Activated T-cell treated with anti-CD3 and anti-CD28 coated beads, Interleukin-2, amount 50 U/mL, for 24 hours (primary cell): Measurements from ENCODE around the gene IL17C.

Experiments
- DNase-seq: peaks from one replicate; pipeline ENCODE4 v3.0.0-alpha.2; 2020
- H3K27ac Mint-ChIP-seq: 2 replicates; pipeline ENCODE4 v1.8.0; 2020; ENCODE audit warnings: mild to moderate bottlenecking, mixed read lengths
- H3K27me3 Mint-ChIP-seq: 2 replicates; pipeline ENCODE4 v1.8.0; 2020; ENCODE audit warnings: mixed read lengths
- H3K36me3 Mint-ChIP-seq: 2 replicates; pipeline ENCODE4 v1.8.0; 2020; ENCODE audit warnings: low read depth, mixed read lengths
- H3K4me1 Mint-ChIP-seq: 2 replicates; pipeline ENCODE4 v1.8.0; 2020; ENCODE audit warnings: low read depth, mixed read lengths
- H3K4me3 Mint-ChIP-seq: 2 replicates; pipeline ENCODE4 v1.8.0; 2020; ENCODE audit warnings: mild to moderate bottlenecking, moderate library complexity, mixed read lengths
- H3K9me3 Mint-ChIP-seq: 2 replicates; pipeline ENCODE4 v1.8.0; 2020; ENCODE audit warnings: mixed read lengths

The IL17C gene

GRCh38 chr16:88652762-88653063 is 14.3 kb downstream of the IL17C start:
- no peak for DNase-seq
- Mint-ChIP-seq H3K27ac (no peak overlapping the region), H3K9me3 (no peaks in the 10 kb centered on the region), H3K27me3 (no peaks in the 10 kb centered on the region), H3K4me3 (no peak overlapping the region), H3K4me1 (peaks cover 20% of the 10 kb centered on the region), H3K36me3 (peaks cover 46% of the 10 kb centered on the region)

DNA sequence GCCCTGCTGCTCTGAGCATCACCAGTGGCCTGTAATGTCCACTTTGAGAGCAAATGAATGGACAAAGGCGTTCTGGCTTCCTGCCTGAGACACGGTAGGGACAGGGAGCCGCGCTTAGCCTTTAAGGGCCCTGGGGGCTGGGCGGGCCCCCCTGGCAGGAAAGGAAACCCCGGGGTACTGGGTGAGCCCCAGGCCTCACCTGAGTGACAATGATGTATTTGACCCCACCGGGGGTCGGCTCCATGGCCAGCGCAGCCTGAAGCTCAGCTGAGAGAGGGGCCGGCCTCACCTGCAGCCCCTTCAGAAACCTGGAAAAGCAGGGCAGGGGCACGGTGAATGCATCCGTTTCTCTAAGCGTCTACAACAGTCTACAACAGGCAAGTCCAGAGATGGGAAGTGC is 14.7 kb downstream of the IL17C start:
- peaks cover 20% of the 10 kb centered on the region for H3K4me1 Mint-ChIP-seq
- no peaks in the 10 kb centered on the region for H3K27me3 Mint-ChIP-seq
- DNase-seq: no peak
- no peaks in the 10 kb centered on the region for H3K9me3 Mint-ChIP-seq
- no peak overlapping the region for H3K4me3 Mint-ChIP-seq
- H3K36me3 Mint-ChIP-seq: peaks cover 50% of the 10 kb centered on the region
- peak overlapping the region; percentile 50 for H3K27ac Mint-ChIP-seq

DNA sequence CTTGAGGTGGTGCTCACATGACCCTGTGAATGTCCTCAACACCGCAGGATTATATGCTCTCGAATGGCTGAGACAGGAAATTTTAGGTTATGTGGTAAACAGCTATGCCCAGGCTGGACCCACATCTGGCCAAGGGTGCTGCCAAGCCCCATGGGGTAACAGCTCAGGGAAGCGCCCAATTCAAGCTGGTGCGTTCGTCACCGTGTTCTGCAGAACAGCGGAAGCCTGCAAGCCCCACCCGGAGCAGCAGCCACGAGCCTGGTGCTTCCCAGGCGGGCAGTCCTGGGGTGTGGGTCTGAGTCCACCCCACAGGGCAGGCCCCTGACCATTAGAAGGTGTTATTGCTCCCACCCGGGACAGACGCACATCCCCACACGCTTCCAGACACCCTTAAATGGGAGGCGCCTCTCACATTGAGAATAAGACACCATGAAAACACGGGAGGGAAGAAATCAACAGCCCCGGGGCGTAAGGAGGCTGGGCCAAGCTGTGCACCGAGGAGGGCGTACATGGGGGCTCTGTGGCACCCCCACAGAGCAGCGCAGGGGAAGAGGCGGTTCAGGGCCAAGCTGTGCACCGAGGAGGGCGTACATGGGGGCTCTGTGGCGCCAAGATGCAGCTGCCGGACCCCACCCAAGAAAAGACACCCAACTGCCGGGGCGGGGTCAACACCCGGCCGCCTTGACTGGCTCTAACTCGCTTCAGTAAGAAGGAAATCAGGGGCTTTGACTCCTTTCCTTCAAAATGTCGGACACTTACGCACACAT is 15.4 kb downstream of the IL17C start:
- no peaks in the 10 kb centered on the region for H3K9me3 Mint-ChIP-seq
- H3K27me3 Mint-ChIP-seq: no peaks in the 10 kb centered on the region
- DNase-seq: no peak
- H3K4me3 Mint-ChIP-seq: no peak overlapping the region
- H3K4me1 Mint-ChIP-seq: peaks cover 20% of the 10 kb centered on the region
- peaks cover 52% of the 10 kb centered on the region for H3K36me3 Mint-ChIP-seq
- peak overlapping the region; percentile 50 for H3K27ac Mint-ChIP-seq

- H3K9me3 Mint-ChIP-seq: no peaks in the 10 kb centered on the region
- H3K27me3 Mint-ChIP-seq: no peaks in the 10 kb centered on the region
- DNase-seq: no peak
- peak overlapping the region; percentile 13 for H3K27ac Mint-ChIP-seq
- peaks cover 15% of the 10 kb centered on the region for H3K4me1 Mint-ChIP-seq
- H3K4me3 Mint-ChIP-seq: no peak overlapping the region
- peaks cover 48% of the 10 kb centered on the region for H3K36me3 Mint-ChIP-seq
These were observed 16.1 kb downstream of the IL17C start for GRCh38 chr16:88654363-88655052.

DNA sequence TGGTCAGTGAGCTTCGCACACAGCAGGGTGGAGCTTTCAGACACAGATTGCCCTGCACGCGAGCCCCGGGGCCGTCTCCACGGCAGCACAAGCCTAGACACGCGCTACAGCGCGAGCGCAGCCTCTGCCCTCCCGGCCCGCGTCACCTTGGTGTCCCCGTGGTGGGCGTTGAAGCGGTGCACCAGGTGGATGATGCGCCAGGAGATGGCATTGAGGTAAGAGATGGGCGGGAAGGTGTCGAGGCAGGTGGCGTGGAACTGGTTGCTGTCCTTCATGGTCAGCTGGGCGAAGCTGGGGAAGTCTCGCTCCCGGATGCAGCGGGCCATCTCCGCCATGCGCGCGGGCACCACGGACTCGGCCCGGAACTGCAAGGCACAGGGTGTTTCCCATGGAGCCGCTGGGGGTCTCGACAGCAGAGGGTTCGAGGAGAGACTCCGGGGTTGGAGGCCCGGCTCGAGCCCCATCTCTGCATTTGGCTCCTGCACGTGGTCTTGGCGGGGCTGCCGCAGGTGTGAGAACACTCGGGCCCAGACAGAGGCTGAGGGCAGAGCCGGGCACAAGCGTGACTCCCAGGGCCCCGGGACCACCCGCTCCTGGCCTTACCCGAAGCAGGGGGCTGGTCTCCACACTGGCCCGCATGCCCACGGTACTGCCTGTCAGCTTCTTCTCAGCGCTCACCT is 16.8 kb downstream of the IL17C start:
- Mint-ChIP-seq H3K9me3 (no peaks in the 10 kb centered on the region), H3K27ac (peak overlapping the region; percentile 13), H3K4me3 (no peak overlapping the region), H3K27me3 (no peaks in the 10 kb centered on the region), H3K36me3 (peaks cover 46% of the 10 kb centered on the region), H3K4me1 (peaks cover 13% of the 10 kb centered on the region)
- no peak for DNase-seq

DNA sequence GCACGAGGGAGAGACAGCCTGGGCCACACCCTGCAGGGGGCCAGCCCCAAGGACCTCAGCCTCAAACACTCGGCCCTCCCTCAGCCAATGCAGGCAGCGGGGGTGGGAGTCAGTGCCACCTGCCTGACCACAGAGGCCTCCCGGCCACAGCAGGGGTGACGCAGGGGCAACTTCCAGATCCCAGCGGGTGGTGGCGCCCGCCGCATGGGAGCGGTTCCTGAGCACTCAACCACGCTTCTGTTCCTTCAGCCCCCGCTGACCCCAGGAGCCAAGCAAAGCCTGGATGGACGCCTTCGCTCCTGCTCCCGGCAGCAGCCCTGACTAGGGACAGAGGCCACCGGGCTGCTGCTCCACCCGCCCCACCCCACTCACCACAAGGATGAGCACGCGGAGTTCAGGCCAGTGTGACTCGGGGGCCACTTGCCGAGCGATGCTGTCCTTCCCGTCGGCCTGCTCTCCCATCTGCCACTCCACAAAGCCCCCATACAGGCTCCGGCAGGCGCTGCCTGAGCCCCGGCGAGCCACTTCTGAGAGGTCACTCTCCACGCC is 17.4 kb downstream of the IL17C start:
- Mint-ChIP-seq H3K4me3 (no peak overlapping the region), H3K36me3 (peaks cover 45% of the 10 kb centered on the region), H3K4me1 (peaks cover 13% of the 10 kb centered on the region), H3K27me3 (no peaks in the 10 kb centered on the region), H3K9me3 (no peaks in the 10 kb centered on the region), H3K27ac (no peak overlapping the region)
- no peak for DNase-seq

GRCh38 chr16:88656291-88656980 is 18.1 kb downstream of the IL17C start:
- H3K27ac Mint-ChIP-seq: no peak overlapping the region
- no peaks in the 10 kb centered on the region for H3K27me3 Mint-ChIP-seq
- H3K4me3 Mint-ChIP-seq: no peak overlapping the region
- peaks cover 45% of the 10 kb centered on the region for H3K36me3 Mint-ChIP-seq
- peaks cover 15% of the 10 kb centered on the region for H3K4me1 Mint-ChIP-seq
- no peak for DNase-seq
- H3K9me3 Mint-ChIP-seq: no peaks in the 10 kb centered on the region

GRCh38 chr16:88657371-88657770 is 19.0 kb downstream of the IL17C start:
- Mint-ChIP-seq H3K27me3 (no peaks in the 10 kb centered on the region), H3K9me3 (no peaks in the 10 kb centered on the region), H3K36me3 (peaks cover 45% of the 10 kb centered on the region), H3K4me1 (peaks cover 15% of the 10 kb centered on the region), H3K27ac (no peak overlapping the region), H3K4me3 (no peak overlapping the region)
- no peak for DNase-seq

DNA sequence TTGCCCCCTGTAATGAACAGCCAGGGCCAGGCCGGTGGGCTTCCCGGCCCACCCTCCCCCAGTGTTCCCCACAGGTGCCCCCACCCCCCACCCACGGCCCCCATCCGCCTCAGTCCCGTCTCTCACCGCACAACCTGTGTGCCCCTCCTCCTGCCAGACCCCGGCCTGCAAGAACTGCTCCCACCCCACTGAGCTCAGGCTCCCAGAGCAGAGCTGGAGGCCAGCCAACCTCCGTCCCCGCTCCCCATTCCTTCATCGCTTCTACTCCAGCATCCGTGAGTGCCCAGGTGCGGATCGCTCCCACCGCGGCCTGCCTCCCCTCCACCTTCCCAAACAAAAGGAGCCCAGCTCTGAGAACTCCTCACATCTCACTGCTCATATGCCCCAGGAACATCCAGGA is 20.3 kb downstream of the IL17C start:
- no peak for DNase-seq
- Mint-ChIP-seq H3K4me1 (peaks cover 15% of the 10 kb centered on the region), H3K27ac (no peak overlapping the region), H3K9me3 (no peaks in the 10 kb centered on the region), H3K36me3 (peaks cover 44% of the 10 kb centered on the region), H3K27me3 (no peaks in the 10 kb centered on the region), H3K4me3 (no peak overlapping the region)

DNA sequence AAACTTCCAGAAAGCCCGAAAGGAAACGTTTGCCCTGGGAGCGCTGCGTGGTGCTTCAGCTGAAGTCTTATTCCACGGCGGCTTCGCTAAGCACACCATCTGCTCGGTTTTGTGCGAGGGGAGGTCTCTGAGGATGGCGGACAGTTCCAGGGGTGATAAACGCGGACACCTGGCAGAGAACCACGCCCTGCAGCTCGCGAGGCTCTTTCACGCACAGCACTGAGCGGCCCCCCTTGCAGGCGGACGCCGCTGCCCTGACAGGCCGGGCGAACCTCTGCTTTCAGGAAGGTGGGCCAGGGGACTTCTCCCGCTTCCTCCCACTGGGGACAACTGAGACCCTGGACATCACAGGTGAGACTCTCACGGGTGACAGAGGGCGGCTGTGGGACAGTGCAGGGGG is 20.8 kb downstream of the IL17C start:
- Mint-ChIP-seq H3K4me1 (peaks cover 18% of the 10 kb centered on the region), H3K4me3 (no peak overlapping the region), H3K36me3 (peaks cover 41% of the 10 kb centered on the region), H3K27ac (no peak overlapping the region), H3K27me3 (no peaks in the 10 kb centered on the region), H3K9me3 (no peaks in the 10 kb centered on the region)
- DNase-seq: no peak

DNA sequence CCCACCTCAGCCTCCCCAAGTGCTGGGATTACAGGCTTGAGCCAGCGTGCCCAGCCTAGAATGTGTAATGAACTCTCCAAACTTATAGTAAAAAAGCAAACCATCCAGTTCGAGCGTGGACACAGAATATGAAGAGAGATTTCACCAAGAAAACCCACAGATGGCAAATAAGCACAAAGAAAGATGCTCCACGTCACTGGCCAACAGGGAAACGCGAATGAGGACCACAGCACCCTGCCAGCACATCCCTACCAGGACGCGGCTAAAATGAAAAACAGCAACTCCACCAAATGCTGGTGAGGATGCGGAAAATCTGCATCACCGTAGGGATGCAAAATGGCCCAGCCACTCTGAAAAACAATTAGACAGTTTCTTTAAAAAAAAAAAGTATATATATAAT is 23.1 kb downstream of the IL17C start:
- H3K27ac Mint-ChIP-seq: peak overlapping the region; percentile 67
- peaks cover 21% of the 10 kb centered on the region for H3K4me1 Mint-ChIP-seq
- H3K36me3 Mint-ChIP-seq: peaks cover 25% of the 10 kb centered on the region

DNA sequence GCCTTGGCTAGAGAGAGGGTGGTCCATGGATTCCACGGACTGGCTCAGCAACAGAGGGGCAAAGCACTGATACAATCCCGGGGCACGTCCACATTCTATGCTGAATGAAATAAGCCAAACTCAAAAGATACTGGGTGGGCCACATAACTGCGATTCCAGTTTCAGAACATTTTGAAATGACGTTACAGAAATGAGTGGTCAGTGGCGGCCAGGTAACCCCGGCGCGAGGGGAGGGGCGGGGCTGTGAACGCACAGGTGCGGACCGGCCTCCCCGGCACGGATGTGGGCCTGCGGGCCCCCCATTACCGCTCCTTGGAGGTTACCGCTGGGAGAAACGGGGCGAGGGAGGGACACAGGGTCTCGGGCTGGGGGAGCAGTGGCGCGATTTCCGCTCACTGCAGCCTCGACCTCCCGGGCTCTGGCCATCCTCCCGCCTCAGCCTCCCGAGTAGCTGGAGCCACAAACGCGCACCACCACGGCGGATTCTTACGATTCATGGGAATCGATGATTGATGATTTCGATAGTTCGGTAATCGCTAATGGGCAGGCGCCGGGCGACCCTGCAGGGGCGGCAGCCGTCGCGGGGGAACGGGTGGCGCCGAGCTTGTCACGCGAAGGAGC is 24.0 kb downstream of the IL17C start:
- no peaks in the 10 kb centered on the region for H3K27me3 Mint-ChIP-seq
- no peaks in the 10 kb centered on the region for H3K9me3 Mint-ChIP-seq
- H3K4me1 Mint-ChIP-seq: peaks cover 21% of the 10 kb centered on the region
- peak overlapping the region; percentile 93 for H3K4me3 Mint-ChIP-seq
- peak; percentile 53 for DNase-seq
- peaks cover 21% of the 10 kb centered on the region for H3K36me3 Mint-ChIP-seq
- H3K27ac Mint-ChIP-seq: peak overlapping the region; percentile 93

More for the DNA sequence above, 23.1 kb downstream of the IL17C start:
- H3K4me3 Mint-ChIP-seq: peak overlapping the region; percentile 58
- DNase-seq: no peak
- no peaks in the 10 kb centered on the region for H3K27me3 Mint-ChIP-seq
- no peaks in the 10 kb centered on the region for H3K9me3 Mint-ChIP-seq

- Mint-ChIP-seq H3K27ac (peak within 1 kb of the TSS; percentile 95), H3K36me3 (peaks cover 17% of the 10 kb centered on the region), H3K27me3 (no peaks in the 10 kb centered on the region), H3K4me1 (peaks cover 21% of the 10 kb centered on the region), H3K9me3 (no peaks in the 10 kb centered on the region), H3K4me3 (peak within 1 kb of the TSS; percentile 93)
- peak; percentile 95 for DNase-seq
These were observed 24.7 kb downstream of the IL17C start, which contains the start of gene MVD for GRCh38 chr16:88662843-88663606. TSS of gene MVD (minus strand) at chr16:88663091. CDS start at chr16:88663080, 11 bp downstream.
